Measurements from ENCODE around the gene KIAA1586.
"Not testable (repeated sequence)": the region's sequence is repeated elsewhere in the genome, so short reads cannot be mapped to it uniquely, and the experiment has no call there.

KIAA1586 gene

GRCh38 chr6:57089265-57089664, 42.8 kb downstream of the KIAA1586 start:
- Histone ChIP-seq H3K4me3 (ENCODE audit: severe bottlenecking) (peak overlapping the region; percentile 47), H3K27ac (ENCODE audit: poor library complexity, severe bottlenecking) (peak overlapping the region; percentile 55), H3K27me3 (ENCODE audit: insufficient read depth, poor library complexity, severe bottlenecking) (no peaks in the 10 kb centered on the region), H3K36me3 (ENCODE audit: low read depth) (peaks cover 30% of the 10 kb centered on the region), H3K9me3 (ENCODE audit: severe bottlenecking) (no peaks in the 10 kb centered on the region), H3K4me1 (ENCODE audit: insufficient read depth, poor library complexity, severe bottlenecking) (peaks cover 29% of the 10 kb centered on the region)
- TF ChIP-seq CTCF (IDR thresholded peaks at IDR 0.05; ENCODE audit: poor library complexity, severe bottlenecking): no peak
- DNase-seq (ENCODE audit: low spot score) (no peak), ATAC-seq (ENCODE audit: low read depth) (no peak)

GRCh38 chr6:57089687-57090457, 43.4 kb downstream of the KIAA1586 start, which contains the start of gene ZNF451:
ZNF451 (plus strand) TSS chr6:57090188; CDS start chr6:57090254, 66 bp downstream.
- TF ChIP-seq CTCF (IDR thresholded peaks at IDR 0.05; ENCODE audit: poor library complexity, severe bottlenecking): no peak
- H3K27me3 ChIP-seq (ENCODE audit: insufficient read depth, poor library complexity, severe bottlenecking): no peaks in the 10 kb centered on the region
- H3K36me3 ChIP-seq (ENCODE audit: low read depth): peaks cover 36% of the 10 kb centered on the region
- DNase-seq (ENCODE audit: low spot score) (peak; percentile 97), ATAC-seq (ENCODE audit: low read depth) (peak; percentile 94)
- peak within 1 kb of the TSS; percentile 55 for H3K27ac ChIP-seq (ENCODE audit: poor library complexity, severe bottlenecking)
- peaks cover 29% of the 10 kb centered on the region for H3K4me1 ChIP-seq (ENCODE audit: insufficient read depth, poor library complexity, severe bottlenecking)
- H3K4me3 ChIP-seq (ENCODE audit: severe bottlenecking): peak within 1 kb of the TSS; percentile 47
- no peaks in the 10 kb centered on the region for H3K9me3 ChIP-seq (ENCODE audit: severe bottlenecking)

GRCh38 chr6:57090458-57091067, 44.1 kb downstream of the KIAA1586 start:
- H3K9me3 ChIP-seq (ENCODE audit: severe bottlenecking); DNase-seq (ENCODE audit: low spot score); H3K4me3 ChIP-seq (ENCODE audit: severe bottlenecking); H3K27me3 ChIP-seq (ENCODE audit: insufficient read depth, poor library complexity, severe bottlenecking): not testable (repeated sequence)
- Histone ChIP-seq H3K36me3 (ENCODE audit: low read depth) (peaks cover 42% of the 10 kb centered on the region), H3K4me1 (ENCODE audit: insufficient read depth, poor library complexity, severe bottlenecking) (peaks cover 29% of the 10 kb centered on the region), H3K27ac (ENCODE audit: poor library complexity, severe bottlenecking) (peak overlapping the region; percentile 55)
- peak; percentile 1; the same call in 2 of the 3 replicates for ATAC-seq (ENCODE audit: low read depth)

GRCh38 chr6:57091375-57091774, 44.9 kb downstream of the KIAA1586 start:
- H3K4me3 ChIP-seq (ENCODE audit: severe bottlenecking): not testable (repeated sequence)

GRCh38 chr6:57094689-57095088, 48.2 kb downstream of the KIAA1586 start:
- ATAC-seq (ENCODE audit: low read depth): no peak
- Histone ChIP-seq H3K9me3 (ENCODE audit: severe bottlenecking) (no peaks in the 10 kb centered on the region), H3K27me3 (ENCODE audit: insufficient read depth, poor library complexity, severe bottlenecking) (no peaks in the 10 kb centered on the region), H3K4me1 (ENCODE audit: insufficient read depth, poor library complexity, severe bottlenecking) (peaks cover 29% of the 10 kb centered on the region), H3K36me3 (ENCODE audit: low read depth) (peaks cover 71% of the 10 kb centered on the region), H3K4me3 (ENCODE audit: severe bottlenecking) (no peak overlapping the region), H3K27ac (ENCODE audit: poor library complexity, severe bottlenecking) (no peak overlapping the region)
- no peak for TF ChIP-seq CTCF (IDR thresholded peaks at IDR 0.05; ENCODE audit: poor library complexity, severe bottlenecking)
- no peak for DNase-seq (ENCODE audit: low spot score)

More at GRCh38 chr6:57091375-57091774, 44.9 kb downstream of the KIAA1586 start:
- H3K4me1 ChIP-seq (ENCODE audit: insufficient read depth, poor library complexity, severe bottlenecking): peaks cover 29% of the 10 kb centered on the region
- not testable (repeated sequence) for H3K27me3 ChIP-seq (ENCODE audit: insufficient read depth, poor library complexity, severe bottlenecking); H3K27ac ChIP-seq (ENCODE audit: poor library complexity, severe bottlenecking); H3K9me3 ChIP-seq (ENCODE audit: severe bottlenecking); DNase-seq (ENCODE audit: low spot score); ATAC-seq (ENCODE audit: low read depth)
- H3K36me3 ChIP-seq (ENCODE audit: low read depth): peaks cover 43% of the 10 kb centered on the region
